ENCODE data around the gene DTWD2.

DNA sequence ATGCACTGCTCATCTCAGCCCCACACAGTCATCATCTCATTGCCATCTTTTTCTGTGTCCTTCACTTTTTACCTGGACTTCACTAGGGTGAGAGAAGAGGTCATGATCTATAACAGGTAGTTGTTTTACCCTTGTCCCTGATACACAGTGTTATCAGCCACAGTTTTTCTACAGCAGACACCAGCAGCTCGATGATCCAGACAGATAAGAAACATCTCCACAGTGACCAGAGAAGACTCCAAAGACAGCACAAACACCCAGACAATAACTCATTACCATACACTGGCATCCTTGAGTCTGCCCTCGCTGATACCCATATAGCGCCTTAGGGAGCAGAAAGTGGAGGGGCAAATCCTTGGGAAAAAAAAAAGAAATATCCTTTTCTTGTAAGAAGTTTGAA is 194.1 kb downstream of the DTWD2 start:
- TF ChIP-seq EZH2 (IDR thresholded peaks at IDR 0.05; ENCODE audit: borderline replicate concordance) (no peak), EZH2phosphoT487 (IDR thresholded peaks at IDR 0.05; ENCODE audit: low read depth, severe bottlenecking, unreplicated experiment) (no peak)
- TF ChIP-seq, protein P1, sequence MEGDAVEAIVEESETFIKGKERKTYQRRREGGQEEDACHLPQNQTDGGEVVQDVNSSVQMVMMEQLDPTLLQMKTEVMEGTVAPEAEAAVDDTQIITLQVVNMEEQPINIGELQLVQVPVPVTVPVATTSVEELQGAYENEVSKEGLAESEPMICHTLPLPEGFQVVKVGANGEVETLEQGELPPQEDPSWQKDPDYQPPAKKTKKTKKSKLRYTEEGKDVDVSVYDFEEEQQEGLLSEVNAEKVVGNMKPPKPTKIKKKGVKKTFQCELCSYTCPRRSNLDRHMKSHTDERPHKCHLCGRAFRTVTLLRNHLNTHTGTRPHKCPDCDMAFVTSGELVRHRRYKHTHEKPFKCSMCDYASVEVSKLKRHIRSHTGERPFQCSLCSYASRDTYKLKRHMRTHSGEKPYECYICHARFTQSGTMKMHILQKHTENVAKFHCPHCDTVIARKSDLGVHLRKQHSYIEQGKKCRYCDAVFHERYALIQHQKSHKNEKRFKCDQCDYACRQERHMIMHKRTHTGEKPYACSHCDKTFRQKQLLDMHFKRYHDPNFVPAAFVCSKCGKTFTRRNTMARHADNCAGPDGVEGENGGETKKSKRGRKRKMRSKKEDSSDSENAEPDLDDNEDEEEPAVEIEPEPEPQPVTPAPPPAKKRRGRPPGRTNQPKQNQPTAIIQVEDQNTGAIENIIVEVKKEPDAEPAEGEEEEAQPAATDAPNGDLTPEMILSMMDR (IDR thresholded peaks at IDR 0.05; ENCODE audit: poor library complexity) = no peak

Measured in hepatocyte (in vitro differentiated cells).